ENCODE data around the gene SDR42E1.

SDR42E1 gene

GRCh38 chr16:82049484-82049883 lies 38.2 kb upstream of the SDR42E1 start:
- no peaks in the 10 kb centered on the region for H3K4me1 ChIP-seq (ENCODE audit: insufficient read depth, low read length, poor library complexity, severe bottlenecking)
- no peak overlapping the region for H3K9ac ChIP-seq (ENCODE audit: low read depth, low read length, poor library complexity, severe bottlenecking)
- no peaks in the 10 kb centered on the region for H3K9me3 ChIP-seq (ENCODE audit: insufficient read depth, low read depth, low read length)
- TF ChIP-seq EZH2phosphoT487 (IDR thresholded peaks at IDR 0.05; ENCODE audit: borderline replicate concordance) (no peak), CTCF (conservative IDR thresholded peaks at IDR 0.05; ENCODE audit: low read length) (no peak)
- H3K4me3 ChIP-seq (ENCODE audit: low read length, poor library complexity, severe bottlenecking): no peak overlapping the region
- H3K79me2 ChIP-seq (ENCODE audit: insufficient read depth, low read length): no peaks in the 10 kb centered on the region
- no peaks in the 10 kb centered on the region for H3K36me3 ChIP-seq (ENCODE audit: insufficient read depth, low read length)
- no peaks in the 10 kb centered on the region for H3F3A ChIP-seq (ENCODE audit: low read depth)
- no peak overlapping the region for H3K4me2 ChIP-seq (ENCODE audit: low read depth, low read length, poor library complexity, severe bottlenecking)
- H4K20me1 ChIP-seq (ENCODE audit: insufficient read depth, low read length, poor library complexity, severe bottlenecking): no peaks in the 10 kb centered on the region
- no peaks in the 10 kb centered on the region for H3K9me2 ChIP-seq (replicated peaks; ENCODE audit: low read depth, low read length)
- H3K27me3 ChIP-seq (ENCODE audit: insufficient read depth, low read length, poor library complexity, severe bottlenecking): no peaks in the 10 kb centered on the region
- no peak overlapping the region for H2AFZ ChIP-seq (ENCODE audit: low read length)

- Histone ChIP-seq H4K20me1 (ENCODE audit: insufficient read depth, low read length, poor library complexity, severe bottlenecking) (no peaks in the 10 kb centered on the region), H2AFZ (ENCODE audit: low read length) (no peak overlapping the region), H3K4me1 (ENCODE audit: insufficient read depth, low read length, poor library complexity, severe bottlenecking) (no peaks in the 10 kb centered on the region), H3K27me3 (ENCODE audit: insufficient read depth, low read length, poor library complexity, severe bottlenecking) (no peaks in the 10 kb centered on the region), H3K9ac (ENCODE audit: low read depth, low read length, poor library complexity, severe bottlenecking) (no peak overlapping the region), H3K9me3 (ENCODE audit: insufficient read depth, low read depth, low read length) (no peaks in the 10 kb centered on the region), H3K9me2 (replicated peaks; ENCODE audit: low read depth, low read length) (no peaks in the 10 kb centered on the region), H3K36me3 (ENCODE audit: insufficient read depth, low read length) (no peaks in the 10 kb centered on the region), H3K4me3 (ENCODE audit: low read length, poor library complexity, severe bottlenecking) (no peak overlapping the region), H3K79me2 (ENCODE audit: insufficient read depth, low read length) (no peaks in the 10 kb centered on the region), H3F3A (ENCODE audit: low read depth) (no peaks in the 10 kb centered on the region), H3K4me2 (ENCODE audit: low read depth, low read length, poor library complexity, severe bottlenecking) (no peak overlapping the region)
- TF ChIP-seq CTCF (conservative IDR thresholded peaks at IDR 0.05; ENCODE audit: low read length) (no peak), EZH2phosphoT487 (IDR thresholded peaks at IDR 0.05; ENCODE audit: borderline replicate concordance) (no peak)
Observed at GRCh38 chr16:82047787-82048186, 36.5 kb upstream of the SDR42E1 start.

GRCh38 chr16:82047374-82047773 lies 36.1 kb upstream of the SDR42E1 start:
- Histone ChIP-seq H2AFZ (ENCODE audit: low read length) (no peak overlapping the region), H3K36me3 (ENCODE audit: insufficient read depth, low read length) (no peaks in the 10 kb centered on the region), H3K9me2 (replicated peaks; ENCODE audit: low read depth, low read length) (no peaks in the 10 kb centered on the region), H3K27me3 (ENCODE audit: insufficient read depth, low read length, poor library complexity, severe bottlenecking) (no peaks in the 10 kb centered on the region), H4K20me1 (ENCODE audit: insufficient read depth, low read length, poor library complexity, severe bottlenecking) (no peaks in the 10 kb centered on the region), H3K4me2 (ENCODE audit: low read depth, low read length, poor library complexity, severe bottlenecking) (no peak overlapping the region), H3K9ac (ENCODE audit: low read depth, low read length, poor library complexity, severe bottlenecking) (no peak overlapping the region), H3K79me2 (ENCODE audit: insufficient read depth, low read length) (no peaks in the 10 kb centered on the region), H3K9me3 (ENCODE audit: insufficient read depth, low read depth, low read length) (no peaks in the 10 kb centered on the region), H3F3A (ENCODE audit: low read depth) (no peaks in the 10 kb centered on the region), H3K4me1 (ENCODE audit: insufficient read depth, low read length, poor library complexity, severe bottlenecking) (no peaks in the 10 kb centered on the region), H3K4me3 (ENCODE audit: low read length, poor library complexity, severe bottlenecking) (no peak overlapping the region)
- TF ChIP-seq EZH2phosphoT487 (IDR thresholded peaks at IDR 0.05; ENCODE audit: borderline replicate concordance) (no peak), CTCF (conservative IDR thresholded peaks at IDR 0.05; ENCODE audit: low read length) (no peak)
